DLD1 (cell line): ENCODE results near the gene WBP2NL.

Experiments
- in situ Hi-C: cut with HindIII; loops from 2 replicates; pipeline ENCODE4 v1.10.0; 2017; ENCODE audit warnings: low sequenced_read_pairs

The WBP2NL gene

GRCh38 chr22:41978732-41979131 lies 19.9 kb upstream of the WBP2NL start:
- in situ Hi-C loops: no loop called here

GRCh38 chr22:41979423-41980250 lies 19.0 kb upstream of the WBP2NL start:
- in situ Hi-C loops: no loop called here

GRCh38 chr22:41982865-41983264 lies 15.7 kb upstream of the WBP2NL start:
- in situ Hi-C loops: no loop called here

- in situ Hi-C loops: no loop called here
Measured at GRCh38 chr22:41983513-41984405, 14.8 kb upstream of the WBP2NL start.

- in situ Hi-C loops: no loop called here
Measured at GRCh38 chr22:41987276-41987675, 11.3 kb upstream of the WBP2NL start.

GRCh38 chr22:41989246-41989645 lies 9.3 kb upstream of the WBP2NL start:
- in situ Hi-C loops: no loop called here

GRCh38 chr22:41991111-41991510 lies 7.5 kb upstream of the WBP2NL start:
- in situ Hi-C loops: no loop called here

- in situ Hi-C loops: no loop called here
Measured at GRCh38 chr22:41992496-41992895, 6.1 kb upstream of the WBP2NL start.

- in situ Hi-C loops: no loop called here
Measured at GRCh38 chr22:41995211-41995610, 3.4 kb upstream of the WBP2NL start.

- in situ Hi-C loops: no loop called here
Measured at GRCh38 chr22:41996826-41997225, 1.8 kb upstream of the WBP2NL start.

- in situ Hi-C loops: no loop called here
Measured at GRCh38 chr22:42000466-42000865, 1.9 kb downstream of the WBP2NL start.

GRCh38 chr22:42001121-42001520 lies 2.5 kb downstream of the WBP2NL start:
- in situ Hi-C loops: no loop called here

- in situ Hi-C loops: no loop called here
Measured at GRCh38 chr22:42001706-42002105, 3.1 kb downstream of the WBP2NL start.

GRCh38 chr22:42007922-42008321 lies 9.3 kb downstream of the WBP2NL start:
- in situ Hi-C loops: no loop called here

GRCh38 chr22:42010778-42011177 lies 12.2 kb downstream of the WBP2NL start:
- in situ Hi-C loops: loop anchor here (10.0 kb wide), 1 partner anchor 454 kb away; no protein-coding TSS in a partner anchor

- in situ Hi-C loops: loop anchor here (10.0 kb wide), 1 partner anchor 451 kb away; no protein-coding TSS in a partner anchor
Measured at GRCh38 chr22:42013385-42013784, 14.8 kb downstream of the WBP2NL start.

GRCh38 chr22:42016111-42016510 lies 17.5 kb downstream of the WBP2NL start:
- in situ Hi-C loops: loop anchor here (10.0 kb wide), 1 partner anchor 449 kb away; no protein-coding TSS in a partner anchor

GRCh38 chr22:42018224-42018623 lies 19.6 kb downstream of the WBP2NL start:
- in situ Hi-C loops: loop anchor here (10.0 kb wide), 1 partner anchor 447 kb away; no protein-coding TSS in a partner anchor

GRCh38 chr22:42021571-42021970 lies 23.0 kb downstream of the WBP2NL start:
- in situ Hi-C loops: no loop called here

- in situ Hi-C loops: no loop called here
Measured at GRCh38 chr22:42022162-42022847, 23.7 kb downstream of the WBP2NL start.

- in situ Hi-C loops: no loop called here
Measured at GRCh38 chr22:42025421-42025820, 26.8 kb downstream of the WBP2NL start.
